Measurements from ENCODE around the gene DEPDC1.
"Not testable (repeated sequence)": the region's sequence is repeated elsewhere in the genome, so short reads cannot be mapped to it uniquely, and the experiment has no call there.

DEPDC1 gene

DNA sequence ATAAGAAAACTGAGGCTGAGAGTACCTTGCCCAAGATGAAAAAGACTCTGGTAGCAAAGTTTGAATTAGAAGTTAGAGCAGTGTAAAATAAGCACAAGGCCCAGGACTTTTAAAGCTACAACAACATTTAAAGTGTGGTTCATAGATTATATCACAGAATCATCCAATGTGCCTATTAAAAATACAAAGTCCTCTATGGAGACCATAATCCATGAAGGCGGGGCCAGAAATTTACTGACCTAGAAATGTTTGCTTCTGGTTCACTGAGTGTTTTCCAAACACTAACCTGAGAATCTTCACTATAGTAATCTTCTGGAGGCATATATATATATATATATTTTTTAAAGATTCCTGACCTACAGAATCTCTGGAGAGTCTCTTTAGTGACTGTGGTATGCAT is 12.3 kb downstream of the DEPDC1 start:
- DNase-seq = no peak
- no peak overlapping the region for H3K27ac ChIP-seq
- no peaks in the 10 kb centered on the region for H3K36me3 ChIP-seq (replicated peaks)
- in situ Hi-C loops (cut with HindIII; ENCODE audit: low pct_ligation_motif_present, low sequenced_read_pairs) = no loop called here
- TF ChIP-seq, protein P1, sequence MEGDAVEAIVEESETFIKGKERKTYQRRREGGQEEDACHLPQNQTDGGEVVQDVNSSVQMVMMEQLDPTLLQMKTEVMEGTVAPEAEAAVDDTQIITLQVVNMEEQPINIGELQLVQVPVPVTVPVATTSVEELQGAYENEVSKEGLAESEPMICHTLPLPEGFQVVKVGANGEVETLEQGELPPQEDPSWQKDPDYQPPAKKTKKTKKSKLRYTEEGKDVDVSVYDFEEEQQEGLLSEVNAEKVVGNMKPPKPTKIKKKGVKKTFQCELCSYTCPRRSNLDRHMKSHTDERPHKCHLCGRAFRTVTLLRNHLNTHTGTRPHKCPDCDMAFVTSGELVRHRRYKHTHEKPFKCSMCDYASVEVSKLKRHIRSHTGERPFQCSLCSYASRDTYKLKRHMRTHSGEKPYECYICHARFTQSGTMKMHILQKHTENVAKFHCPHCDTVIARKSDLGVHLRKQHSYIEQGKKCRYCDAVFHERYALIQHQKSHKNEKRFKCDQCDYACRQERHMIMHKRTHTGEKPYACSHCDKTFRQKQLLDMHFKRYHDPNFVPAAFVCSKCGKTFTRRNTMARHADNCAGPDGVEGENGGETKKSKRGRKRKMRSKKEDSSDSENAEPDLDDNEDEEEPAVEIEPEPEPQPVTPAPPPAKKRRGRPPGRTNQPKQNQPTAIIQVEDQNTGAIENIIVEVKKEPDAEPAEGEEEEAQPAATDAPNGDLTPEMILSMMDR (IDR thresholded peaks at IDR 0.05; ENCODE audit: low read depth, low read length, missing control alignments) = no peak
- no peaks in the 10 kb centered on the region for H3K27me3 ChIP-seq (replicated peaks)
- no peak overlapping the region for H3K4me3 ChIP-seq (ENCODE audit: low read depth, low read length)

DNA sequence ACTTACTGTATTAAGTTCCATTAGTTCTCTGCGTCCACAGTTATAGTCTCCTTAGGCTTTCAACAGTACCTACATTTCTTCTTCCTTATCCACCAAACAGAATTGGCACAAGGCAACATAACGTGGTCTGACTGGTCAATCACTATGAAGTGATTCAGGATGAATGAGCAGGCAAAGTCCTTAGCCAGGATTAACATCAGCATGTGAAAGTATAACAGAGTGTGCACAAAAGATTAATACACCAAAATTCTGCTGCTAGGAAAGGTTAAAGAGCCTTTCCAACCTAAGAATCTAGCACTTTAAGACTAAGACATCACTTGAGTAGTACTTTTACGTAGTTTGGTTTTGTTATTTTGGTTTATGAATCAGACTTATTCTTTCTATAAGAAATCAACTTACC is 15.8 kb downstream of the DEPDC1 start:
- Histone ChIP-seq H3K27me3 (replicated peaks) (no peaks in the 10 kb centered on the region), H3K27ac (peak overlapping the region; percentile 25), H3K36me3 (replicated peaks) (no peaks in the 10 kb centered on the region), H3K4me3 (ENCODE audit: low read depth, low read length) (no peak overlapping the region)
- peak; percentile 54 for DNase-seq
- TF ChIP-seq, protein P1 (IDR thresholded peaks at IDR 0.05; ENCODE audit: low read depth, low read length, missing control alignments) = no peak
- in situ Hi-C loops (cut with HindIII; ENCODE audit: low pct_ligation_motif_present, low sequenced_read_pairs) = no loop called here

DNA sequence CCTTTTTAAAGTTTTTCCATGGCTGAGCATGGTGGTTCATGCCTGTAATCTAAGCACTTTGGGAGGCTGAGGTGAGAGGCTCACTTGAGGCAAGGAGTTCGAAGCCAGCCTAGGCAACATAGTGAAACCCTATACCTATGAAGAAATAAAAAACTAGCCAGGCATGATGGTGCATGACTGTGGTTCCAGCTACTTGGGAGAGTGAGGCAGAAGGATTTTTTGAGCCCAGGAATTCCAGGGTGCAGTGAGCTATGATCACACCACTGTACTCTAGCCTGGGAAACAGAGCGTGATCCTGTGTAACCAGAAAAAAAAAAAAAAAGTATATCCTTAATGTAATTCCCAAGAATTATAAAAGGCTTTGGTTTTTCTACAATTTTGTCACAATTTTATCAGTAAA is 17.4 kb downstream of the DEPDC1 start:
- Histone ChIP-seq H3K27me3 (replicated peaks) (no peaks in the 10 kb centered on the region), H3K36me3 (replicated peaks) (no peaks in the 10 kb centered on the region), H3K4me3 (ENCODE audit: low read depth, low read length) (no peak overlapping the region), H3K27ac (no peak overlapping the region)
- in situ Hi-C loops (cut with HindIII; ENCODE audit: low pct_ligation_motif_present, low sequenced_read_pairs) = no loop called here
- TF ChIP-seq, protein P1 (IDR thresholded peaks at IDR 0.05; ENCODE audit: low read depth, low read length, missing control alignments) = no peak
- no peak for DNase-seq

DNA sequence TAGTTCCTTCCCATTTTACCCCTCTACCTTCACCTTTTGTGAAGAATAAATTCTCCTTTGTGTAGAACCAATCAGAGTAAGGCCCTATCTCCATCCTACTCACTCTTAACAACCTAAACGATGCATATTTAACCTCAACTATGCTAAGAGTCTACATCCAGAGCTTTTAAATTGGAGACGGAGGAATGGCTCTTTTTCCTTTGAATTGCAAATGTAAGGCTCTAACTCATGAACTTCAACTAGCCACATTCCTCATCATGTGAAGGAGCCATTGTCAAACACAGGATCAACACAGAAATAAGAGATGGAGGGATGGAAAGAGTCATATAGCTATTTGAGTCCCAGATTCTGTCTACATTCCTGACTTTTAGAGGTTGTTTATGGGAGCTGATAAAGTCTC is 18.2 kb downstream of the DEPDC1 start:
- Histone ChIP-seq H3K27ac (no peak overlapping the region), H3K36me3 (replicated peaks) (no peaks in the 10 kb centered on the region), H3K27me3 (replicated peaks) (no peaks in the 10 kb centered on the region), H3K4me3 (ENCODE audit: low read depth, low read length) (no peak overlapping the region)
- DNase-seq = no peak
- in situ Hi-C loops (cut with HindIII; ENCODE audit: low pct_ligation_motif_present, low sequenced_read_pairs) = no loop called here
- TF ChIP-seq, protein P1 (IDR thresholded peaks at IDR 0.05; ENCODE audit: low read depth, low read length, missing control alignments) = no peak

DNA sequence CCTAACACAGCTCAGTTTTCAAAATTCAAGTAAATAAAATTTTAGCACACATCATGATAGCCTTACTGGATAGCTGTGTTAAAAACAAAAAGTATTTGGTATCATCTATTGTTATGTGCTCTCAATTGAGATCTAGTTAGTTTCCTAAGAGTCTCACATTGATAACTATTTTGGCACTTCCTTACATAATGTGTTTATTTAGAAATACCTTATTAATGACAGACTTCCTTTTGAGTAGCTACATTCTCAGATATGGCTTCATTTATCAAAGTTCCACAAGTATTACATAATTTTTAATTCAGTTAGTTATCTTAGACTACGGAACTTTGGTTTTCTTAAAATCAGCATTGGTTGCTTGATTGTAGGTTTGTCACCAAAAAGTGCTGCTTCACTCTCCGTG is 20.3 kb downstream of the DEPDC1 start:
- DNase-seq; H3K27ac ChIP-seq; H3K36me3 ChIP-seq (replicated peaks); H3K4me3 ChIP-seq (ENCODE audit: low read depth, low read length); H3K27me3 ChIP-seq (replicated peaks); in situ Hi-C loops (cut with HindIII; ENCODE audit: low pct_ligation_motif_present, low sequenced_read_pairs): not testable (repeated sequence)

DNA sequence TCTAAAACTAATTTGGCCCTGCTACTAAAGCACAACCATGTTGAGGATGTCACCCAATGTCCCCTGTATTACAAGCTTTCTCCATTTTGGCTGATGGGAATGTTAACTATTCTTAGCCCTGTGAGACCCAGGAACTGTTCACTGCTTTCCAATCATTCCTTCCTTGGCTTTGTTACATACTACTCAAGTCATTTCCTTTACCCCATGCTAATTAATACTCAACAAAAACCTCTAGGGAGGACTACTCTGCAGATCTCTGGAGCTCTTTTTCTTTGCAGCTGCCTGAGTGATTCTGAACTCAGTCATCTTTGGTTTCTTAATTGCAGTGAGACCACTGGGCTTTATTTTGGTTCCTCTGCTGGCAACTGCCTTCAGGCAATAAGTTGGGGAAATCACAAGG is 23.8 kb downstream of the DEPDC1 start:
- no peak overlapping the region for H3K27ac ChIP-seq
- no peak for DNase-seq
- TF ChIP-seq, protein P1 (IDR thresholded peaks at IDR 0.05; ENCODE audit: low read depth, low read length, missing control alignments) = no peak
- H3K36me3 ChIP-seq (replicated peaks) = no peaks in the 10 kb centered on the region
- in situ Hi-C loops (cut with HindIII; ENCODE audit: low pct_ligation_motif_present, low sequenced_read_pairs) = no loop called here
- no peaks in the 10 kb centered on the region for H3K27me3 ChIP-seq (replicated peaks)
- H3K4me3 ChIP-seq (ENCODE audit: low read depth, low read length) = no peak overlapping the region
